ENCODE data around the gene CNP. TPM values are rescaled to one million over a fixed set of nuclear protein-coding genes. Genes with fewer than 3 reads are reported as not detected.

Gene CNP
- total RNA-seq, 1 donor from 2014 or later = 24.9 TPM

- Histone ChIP-seq H3K4me3 (no peak overlapping the region), H3K27me3 (ENCODE audit: low read depth) (no peaks in the 10 kb centered on the region), H3K27ac (replicated peaks) (no peak overlapping the region), H3K9me3 (replicated peaks) (no peaks in the 10 kb centered on the region), H3K4me1 (no peaks in the 10 kb centered on the region), H3K36me3 (peaks cover 97% of the 10 kb centered on the region)
- DNase-seq = no peak
- no peak for TF ChIP-seq CTCF (IDR thresholded peaks at IDR 0.05; ENCODE audit: borderline replicate concordance)
- intact Hi-C loops (cut with micrococcal nuclease) = no loop called here
Observed at GRCh38 chr17:41988418-41988817, 21.8 kb downstream of the CNP start.

GRCh38 chr17:41989702-41990419, 23.3 kb downstream of the CNP start:
- no peak overlapping the region for H3K27ac ChIP-seq (replicated peaks)

GRCh38 chr17:41992576-41992975, 26.0 kb downstream of the CNP start:
- peaks cover 100% of the 10 kb centered on the region for H3K36me3 ChIP-seq

More at GRCh38 chr17:41989702-41990419, 23.3 kb downstream of the CNP start:
- H3K9me3 ChIP-seq (replicated peaks) = no peaks in the 10 kb centered on the region
- H3K4me1 ChIP-seq = no peaks in the 10 kb centered on the region
- peaks cover 98% of the 10 kb centered on the region for H3K36me3 ChIP-seq
- no peak for TF ChIP-seq CTCF (IDR thresholded peaks at IDR 0.05; ENCODE audit: borderline replicate concordance)
- DNase-seq = no peak
- no peaks in the 10 kb centered on the region for H3K27me3 ChIP-seq (ENCODE audit: low read depth)
- H3K4me3 ChIP-seq = no peak overlapping the region
- intact Hi-C loops (cut with micrococcal nuclease) = no loop called here

DNA sequence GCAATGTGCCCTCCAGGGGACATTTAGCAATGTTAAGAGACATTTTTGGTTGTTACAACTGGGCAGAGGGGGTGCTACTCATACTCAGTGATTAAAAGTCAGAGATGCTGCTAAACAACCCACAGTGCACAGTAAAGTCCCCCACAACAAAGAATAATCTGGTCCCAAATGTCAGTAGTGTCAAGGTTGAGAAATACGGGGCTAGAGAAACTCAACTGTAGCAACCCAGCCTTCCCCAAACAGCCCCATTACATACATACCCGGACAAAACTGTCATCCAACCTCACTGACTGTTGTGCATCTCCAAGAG, 30.2 kb downstream of the CNP start:
- DNase-seq = no peak
- intact Hi-C loops (cut with micrococcal nuclease) = no loop called here
- H3K27me3 ChIP-seq (ENCODE audit: low read depth) = no peaks in the 10 kb centered on the region
- H3K4me1 ChIP-seq = peaks cover 21% of the 10 kb centered on the region
- no peak for TF ChIP-seq CTCF (IDR thresholded peaks at IDR 0.05; ENCODE audit: borderline replicate concordance)
- H3K9me3 ChIP-seq (replicated peaks) = no peaks in the 10 kb centered on the region
- H3K4me3 ChIP-seq = no peak overlapping the region
- H3K36me3 ChIP-seq = peaks cover 99% of the 10 kb centered on the region
- no peak overlapping the region for H3K27ac ChIP-seq (replicated peaks)

More at GRCh38 chr17:41992576-41992975, 26.0 kb downstream of the CNP start:
- Histone ChIP-seq H3K27me3 (ENCODE audit: low read depth) (no peaks in the 10 kb centered on the region), H3K4me3 (no peak overlapping the region), H3K4me1 (no peaks in the 10 kb centered on the region), H3K27ac (replicated peaks) (no peak overlapping the region), H3K9me3 (replicated peaks) (no peaks in the 10 kb centered on the region)
- no peak for TF ChIP-seq CTCF (IDR thresholded peaks at IDR 0.05; ENCODE audit: borderline replicate concordance)
- intact Hi-C loops (cut with micrococcal nuclease) = no loop called here
- no peak for DNase-seq

GRCh38 chr17:41998497-41998896, 31.9 kb downstream of the CNP start:
- TF ChIP-seq CTCF (IDR thresholded peaks at IDR 0.05; ENCODE audit: borderline replicate concordance) = no peak
- no peak for DNase-seq
- Histone ChIP-seq H3K9me3 (replicated peaks) (no peaks in the 10 kb centered on the region), H3K27me3 (ENCODE audit: low read depth) (no peaks in the 10 kb centered on the region), H3K4me1 (peaks cover 35% of the 10 kb centered on the region), H3K36me3 (peaks cover 96% of the 10 kb centered on the region), H3K27ac (replicated peaks) (no peak overlapping the region), H3K4me3 (no peak overlapping the region)
- intact Hi-C loops (cut with micrococcal nuclease) = no loop called here
